Liver (tissue), 3 donors: ENCODE measurements around the gene GMEB1.

Source experiments
- ATF3 ChIP-seq: IDR thresholded peaks from 2 replicates; pipeline ENCODE4 v1.6.1; 2016; ENCODE audit warnings: antibody characterized with exemption
- FOXA1 ChIP-seq: IDR thresholded peaks from 2 replicates; pipeline ENCODE4 v1.6.1; 2016; ENCODE audit warnings: antibody characterized with exemption
- GABPA ChIP-seq, 2 donors: IDR thresholded peaks in 1 of 2; conservative IDR thresholded peaks in 1 of 2; 2 replicates each; pipeline ENCODE4 v1.6.1; 2016; ENCODE audit warnings: antibody characterized with exemption in 2 of 2, mild to moderate bottlenecking in 1 of 2, moderate library complexity in 1 of 2
- JUND ChIP-seq, 2 donors: IDR thresholded peaks; 2 replicates each; pipeline ENCODE4 v1.6.1; 2016; ENCODE audit warnings: antibody characterized with exemption in 2 of 2
- NR2F2 ChIP-seq: IDR thresholded peaks from 2 replicates; pipeline ENCODE4 v1.6.1; 2016; ENCODE audit warnings: antibody characterized with exemption
- RAD21 ChIP-seq, 2 donors: IDR thresholded peaks; 2 replicates each; pipeline ENCODE4 v1.6.1; 2016; ENCODE audit warnings: antibody characterized with exemption in 2 of 2, mild to moderate bottlenecking in 2 of 2
- TAF1 ChIP-seq: conservative IDR thresholded peaks from 2 replicates; pipeline ENCODE4 v1.6.1; 2016; ENCODE audit warnings: antibody characterized with exemption, mild to moderate bottlenecking
- TF ChIP-seq, protein P1 (sequence below): fragments of 150-350 bp; IDR thresholded peaks from 2 replicates; pipeline ENCODE4 v1.5.1; 2017; ENCODE audit warnings: improper control_type of control experiment, low read depth, low read length; ENCODE audit not compliant: missing input control
- TF ChIP-seq, protein P2 (sequence below): IDR thresholded peaks from 2 replicates; pipeline ENCODE4 v1.6.1; 2016; ENCODE audit warnings: antibody characterized with exemption, mild to moderate bottlenecking
- TF ChIP-seq, protein P3 (sequence below): IDR thresholded peaks from 2 replicates; pipeline ENCODE4 v1.6.1; 2016; ENCODE audit warnings: antibody characterized with exemption
- donor health status: healthy.
- donor health status: healthy.

GRCh38 chr1:28646040-28646439, 22.5 kb upstream of the GMEB1 start:
- TF ChIP-seq, protein P1, sequence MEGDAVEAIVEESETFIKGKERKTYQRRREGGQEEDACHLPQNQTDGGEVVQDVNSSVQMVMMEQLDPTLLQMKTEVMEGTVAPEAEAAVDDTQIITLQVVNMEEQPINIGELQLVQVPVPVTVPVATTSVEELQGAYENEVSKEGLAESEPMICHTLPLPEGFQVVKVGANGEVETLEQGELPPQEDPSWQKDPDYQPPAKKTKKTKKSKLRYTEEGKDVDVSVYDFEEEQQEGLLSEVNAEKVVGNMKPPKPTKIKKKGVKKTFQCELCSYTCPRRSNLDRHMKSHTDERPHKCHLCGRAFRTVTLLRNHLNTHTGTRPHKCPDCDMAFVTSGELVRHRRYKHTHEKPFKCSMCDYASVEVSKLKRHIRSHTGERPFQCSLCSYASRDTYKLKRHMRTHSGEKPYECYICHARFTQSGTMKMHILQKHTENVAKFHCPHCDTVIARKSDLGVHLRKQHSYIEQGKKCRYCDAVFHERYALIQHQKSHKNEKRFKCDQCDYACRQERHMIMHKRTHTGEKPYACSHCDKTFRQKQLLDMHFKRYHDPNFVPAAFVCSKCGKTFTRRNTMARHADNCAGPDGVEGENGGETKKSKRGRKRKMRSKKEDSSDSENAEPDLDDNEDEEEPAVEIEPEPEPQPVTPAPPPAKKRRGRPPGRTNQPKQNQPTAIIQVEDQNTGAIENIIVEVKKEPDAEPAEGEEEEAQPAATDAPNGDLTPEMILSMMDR = no peak
- TF ChIP-seq ATF3 (no peak), TAF1 (no peak), JUND (IDR thresholded peaks at IDR 0.05) (no peak), GABPA (IDR thresholded peaks at IDR 0.05 in 1 of 2, conservative IDR thresholded peaks at IDR 0.05 in 1 of 2) (no peak), FOXA1 (no peak), NR2F2 (no peak), RAD21 (IDR thresholded peaks at IDR 0.05) (no peak)
- TF ChIP-seq, protein P2, sequence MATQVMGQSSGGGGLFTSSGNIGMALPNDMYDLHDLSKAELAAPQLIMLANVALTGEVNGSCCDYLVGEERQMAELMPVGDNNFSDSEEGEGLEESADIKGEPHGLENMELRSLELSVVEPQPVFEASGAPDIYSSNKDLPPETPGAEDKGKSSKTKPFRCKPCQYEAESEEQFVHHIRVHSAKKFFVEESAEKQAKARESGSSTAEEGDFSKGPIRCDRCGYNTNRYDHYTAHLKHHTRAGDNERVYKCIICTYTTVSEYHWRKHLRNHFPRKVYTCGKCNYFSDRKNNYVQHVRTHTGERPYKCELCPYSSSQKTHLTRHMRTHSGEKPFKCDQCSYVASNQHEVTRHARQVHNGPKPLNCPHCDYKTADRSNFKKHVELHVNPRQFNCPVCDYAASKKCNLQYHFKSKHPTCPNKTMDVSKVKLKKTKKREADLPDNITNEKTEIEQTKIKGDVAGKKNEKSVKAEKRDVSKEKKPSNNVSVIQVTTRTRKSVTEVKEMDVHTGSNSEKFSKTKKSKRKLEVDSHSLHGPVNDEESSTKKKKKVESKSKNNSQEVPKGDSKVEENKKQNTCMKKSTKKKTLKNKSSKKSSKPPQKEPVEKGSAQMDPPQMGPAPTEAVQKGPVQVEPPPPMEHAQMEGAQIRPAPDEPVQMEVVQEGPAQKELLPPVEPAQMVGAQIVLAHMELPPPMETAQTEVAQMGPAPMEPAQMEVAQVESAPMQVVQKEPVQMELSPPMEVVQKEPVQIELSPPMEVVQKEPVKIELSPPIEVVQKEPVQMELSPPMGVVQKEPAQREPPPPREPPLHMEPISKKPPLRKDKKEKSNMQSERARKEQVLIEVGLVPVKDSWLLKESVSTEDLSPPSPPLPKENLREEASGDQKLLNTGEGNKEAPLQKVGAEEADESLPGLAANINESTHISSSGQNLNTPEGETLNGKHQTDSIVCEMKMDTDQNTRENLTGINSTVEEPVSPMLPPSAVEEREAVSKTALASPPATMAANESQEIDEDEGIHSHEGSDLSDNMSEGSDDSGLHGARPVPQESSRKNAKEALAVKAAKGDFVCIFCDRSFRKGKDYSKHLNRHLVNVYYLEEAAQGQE = no peak
- TF ChIP-seq, protein P3, sequence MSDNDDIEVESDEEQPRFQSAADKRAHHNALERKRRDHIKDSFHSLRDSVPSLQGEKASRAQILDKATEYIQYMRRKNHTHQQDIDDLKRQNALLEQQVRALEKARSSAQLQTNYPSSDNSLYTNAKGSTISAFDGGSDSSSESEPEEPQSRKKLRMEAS = no peak
